ENCODE data around the gene CEP85. TPM values are rescaled to one million over a fixed set of nuclear protein-coding genes. Genes with fewer than 3 reads are reported as not detected.

The CEP85 gene
- total and polyA plus RNA-seq, 10 of the 15 experiments (the other 5 are each of a cell fraction or from before 2014, with no cell fraction given): 8.4 to 26.8 (median 21.5) TPM

DNA sequence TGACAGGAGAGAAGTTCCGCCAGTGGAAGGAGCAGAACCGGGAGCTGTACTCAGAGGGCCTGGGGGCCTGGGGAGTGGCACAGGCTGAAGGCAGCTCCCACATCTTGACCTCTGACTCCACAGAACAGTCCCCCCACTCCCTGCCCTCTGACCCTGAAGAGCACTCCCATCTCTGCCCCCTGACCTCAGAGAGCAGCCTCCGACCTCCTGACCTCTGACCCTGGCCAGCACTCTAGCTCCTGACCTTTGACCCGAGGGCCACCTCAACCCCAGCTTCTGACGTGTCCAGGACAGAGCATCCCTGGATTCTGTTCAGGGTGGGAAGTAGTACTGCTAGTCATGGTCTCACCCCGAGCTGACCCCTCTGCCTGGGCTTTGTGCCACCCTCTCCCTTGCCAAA lies 44.7 kb upstream of the CEP85 start (continued):
- TF ChIP-seq, protein P1, sequence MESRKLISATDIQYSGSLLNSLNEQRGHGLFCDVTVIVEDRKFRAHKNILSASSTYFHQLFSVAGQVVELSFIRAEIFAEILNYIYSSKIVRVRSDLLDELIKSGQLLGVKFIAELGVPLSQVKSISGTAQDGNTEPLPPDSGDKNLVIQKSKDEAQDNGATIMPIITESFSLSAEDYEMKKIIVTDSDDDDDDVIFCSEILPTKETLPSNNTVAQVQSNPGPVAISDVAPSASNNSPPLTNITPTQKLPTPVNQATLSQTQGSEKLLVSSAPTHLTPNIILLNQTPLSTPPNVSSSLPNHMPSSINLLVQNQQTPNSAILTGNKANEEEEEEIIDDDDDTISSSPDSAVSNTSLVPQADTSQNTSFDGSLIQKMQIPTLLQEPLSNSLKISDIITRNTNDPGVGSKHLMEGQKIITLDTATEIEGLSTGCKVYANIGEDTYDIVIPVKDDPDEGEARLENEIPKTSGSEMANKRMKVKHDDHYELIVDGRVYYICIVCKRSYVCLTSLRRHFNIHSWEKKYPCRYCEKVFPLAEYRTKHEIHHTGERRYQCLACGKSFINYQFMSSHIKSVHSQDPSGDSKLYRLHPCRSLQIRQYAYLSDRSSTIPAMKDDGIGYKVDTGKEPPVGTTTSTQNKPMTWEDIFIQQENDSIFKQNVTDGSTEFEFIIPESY (IDR thresholded peaks at IDR 0.05): no peak
- TF ChIP-seq, protein P2, sequence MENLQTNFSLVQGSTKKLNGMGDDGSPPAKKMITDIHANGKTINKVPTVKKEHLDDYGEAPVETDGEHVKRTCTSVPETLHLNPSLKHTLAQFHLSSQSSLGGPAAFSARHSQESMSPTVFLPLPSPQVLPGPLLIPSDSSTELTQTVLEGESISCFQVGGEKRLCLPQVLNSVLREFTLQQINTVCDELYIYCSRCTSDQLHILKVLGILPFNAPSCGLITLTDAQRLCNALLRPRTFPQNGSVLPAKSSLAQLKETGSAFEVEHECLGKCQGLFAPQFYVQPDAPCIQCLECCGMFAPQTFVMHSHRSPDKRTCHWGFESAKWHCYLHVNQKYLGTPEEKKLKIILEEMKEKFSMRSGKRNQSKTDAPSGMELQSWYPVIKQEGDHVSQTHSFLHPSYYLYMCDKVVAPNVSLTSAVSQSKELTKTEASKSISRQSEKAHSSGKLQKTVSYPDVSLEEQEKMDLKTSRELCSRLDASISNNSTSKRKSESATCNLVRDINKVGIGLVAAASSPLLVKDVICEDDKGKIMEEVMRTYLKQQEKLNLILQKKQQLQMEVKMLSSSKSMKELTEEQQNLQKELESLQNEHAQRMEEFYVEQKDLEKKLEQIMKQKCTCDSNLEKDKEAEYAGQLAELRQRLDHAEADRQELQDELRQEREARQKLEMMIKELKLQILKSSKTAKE (IDR thresholded peaks at IDR 0.05; ENCODE audit: low read depth, poor library complexity, severe bottlenecking): no peak
- no peak for TF ChIP-seq CBX5 (IDR thresholded peaks at IDR 0.05; ENCODE audit: low read depth)
- TF ChIP-seq TCF3 (IDR thresholded peaks at IDR 0.05; ENCODE audit: borderline replicate concordance, insufficient read depth, low read depth, low read length): no peak
- no peak for TF ChIP-seq CUX1 (IDR thresholded peaks at IDR 0.05; ENCODE audit: insufficient replicate concordance, low read depth, low read length)
- peak; percentile 76 for TF ChIP-seq NR2F1 (conservative IDR thresholded peaks at IDR 0.05)
- peak; percentile 48 for TF ChIP-seq NR2C2 (IDR thresholded peaks at IDR 0.05; ENCODE audit: borderline replicate concordance, control insufficient read depth, insufficient read length, low read depth)
- TF ChIP-seq PML (IDR thresholded peaks at IDR 0.05; ENCODE audit: low read length): no peak
- TF ChIP-seq BRCA1 (IDR thresholded peaks at IDR 0.05; ENCODE audit: low read depth, low read length): no peak
- TF ChIP-seq SUZ12 (IDR thresholded peaks at IDR 0.05; ENCODE audit: unreplicated experiment): no peak
- peak; percentile 63; the same call in 1 of the 2 replicates for TF ChIP-seq NR2C1 (IDR thresholded peaks at IDR 0.05)
